Stimulated activated CD8-positive, alpha-beta memory T cell treated with anti-CD3 and anti-CD28 coated beads, Interleukin-12 subunit alpha, Interleukin-12 subunit beta, amount 100 ng/mL, for 24 hours (primary cell): ENCODE measurements around the gene EPN2.
"Not testable (repeated sequence)": the region's sequence is repeated elsewhere in the genome, so short reads cannot be mapped to it uniquely, and the experiment has no call there.

Experiments used
- DNase-seq: peaks from one replicate; pipeline ENCODE4 v3.0.0-alpha.2; 2020; ENCODE audit errors: extremely low read depth

The EPN2 gene

DNA sequence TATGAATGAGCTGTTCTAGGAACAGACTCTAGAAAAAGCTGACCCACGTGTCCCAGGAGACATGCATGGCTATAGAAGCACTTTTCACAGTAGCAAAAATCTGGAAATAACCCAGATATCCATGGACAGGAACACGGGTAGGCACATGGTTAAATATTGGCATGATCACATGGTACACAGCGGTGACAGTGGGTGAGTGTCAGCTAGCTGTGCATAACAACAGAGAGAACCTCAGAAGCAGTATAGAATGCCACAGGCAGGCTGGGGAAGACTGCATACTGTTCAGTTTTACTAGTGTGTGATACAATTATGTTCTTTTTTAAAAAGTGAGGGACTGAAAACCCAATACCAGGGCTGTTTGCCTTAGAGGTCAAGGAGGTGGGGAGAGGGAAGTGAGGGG is 31.4 kb downstream of the EPN2 start:
- DNase-seq, result no peak

GRCh38 chr17:19269106-19269505 is 31.9 kb downstream of the EPN2 start:
- no peak for DNase-seq

DNA sequence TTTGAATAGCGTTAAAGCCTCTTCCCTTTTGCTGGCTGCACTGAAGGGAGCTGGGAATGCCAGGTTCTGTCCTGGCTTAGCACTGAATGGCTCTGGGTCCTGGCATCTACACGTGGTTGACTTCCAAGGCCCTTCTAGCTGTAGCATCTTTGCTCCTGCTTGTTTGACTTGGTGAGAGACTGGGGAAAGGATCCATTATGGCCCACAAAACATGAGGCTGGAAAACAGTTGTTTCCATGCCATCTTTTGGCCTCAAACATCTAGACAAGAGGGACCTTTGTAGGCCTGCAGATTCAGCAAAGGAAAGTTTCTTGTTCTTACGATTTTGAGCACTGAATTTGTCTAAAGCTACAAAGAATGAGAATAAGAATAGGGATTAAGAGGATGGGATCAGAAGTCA is 32.5 kb downstream of the EPN2 start:
- DNase-seq, result no peak

DNA sequence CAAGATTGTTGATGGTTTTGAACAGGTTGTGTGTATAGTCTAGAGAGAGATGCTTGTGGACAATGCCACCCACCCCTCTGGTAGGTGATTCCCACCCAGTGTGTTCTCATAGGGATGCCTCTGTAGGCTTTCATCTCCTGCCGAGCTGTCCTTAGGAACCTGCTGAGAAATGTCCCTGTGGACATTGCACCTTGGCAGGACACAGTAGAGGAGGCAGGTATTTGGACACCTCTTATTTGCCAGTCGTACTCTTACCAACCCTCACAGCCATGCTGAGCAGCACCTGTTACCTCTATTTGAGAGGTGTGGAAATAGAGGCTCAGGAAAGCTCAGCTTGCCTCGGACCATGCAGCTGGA is 33.2 kb downstream of the EPN2 start:
- no peak for DNase-seq

DNA sequence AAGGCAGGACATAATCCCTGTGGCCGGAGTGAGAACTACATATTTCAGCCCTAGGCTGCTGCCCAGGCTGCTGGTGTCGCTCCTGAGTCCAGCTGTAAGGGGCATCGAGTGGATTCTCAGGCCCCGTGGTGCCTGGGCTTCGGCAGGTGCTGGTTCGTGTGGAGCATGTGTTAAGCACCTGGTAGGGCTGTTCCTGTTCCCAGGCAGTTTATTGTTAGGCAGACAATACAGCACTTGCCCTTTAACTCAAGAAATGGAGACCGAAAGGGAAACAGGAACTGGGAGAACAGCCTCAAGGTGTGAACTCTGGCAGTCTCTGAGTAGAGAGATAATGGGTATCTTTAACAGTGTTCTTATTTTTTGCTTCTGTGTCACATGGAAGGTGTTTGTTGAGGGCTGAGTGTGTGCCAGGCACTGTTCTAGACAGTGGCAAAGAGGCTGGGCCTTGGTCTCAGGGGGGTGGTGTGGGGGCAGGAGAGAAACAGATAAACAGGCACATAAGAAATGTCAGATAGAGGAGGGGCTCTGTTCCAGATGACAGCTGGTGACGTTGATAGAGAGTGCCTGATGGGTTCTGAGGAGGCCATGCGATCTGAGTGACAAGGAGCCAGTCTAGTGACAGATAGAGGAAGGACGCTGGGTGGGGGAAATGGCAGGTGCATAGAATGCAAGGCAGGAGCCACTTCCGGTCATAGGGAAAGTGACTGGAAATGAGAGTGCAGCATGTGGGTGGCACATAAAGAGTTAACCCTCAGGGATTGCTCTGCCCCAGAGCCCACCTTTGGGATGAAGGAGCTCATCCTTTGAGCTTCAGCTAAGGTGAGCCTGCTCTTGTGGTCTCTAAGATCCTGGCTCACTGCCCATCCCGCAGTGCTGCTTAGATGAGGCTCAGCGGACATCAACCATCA is 33.8 kb downstream of the EPN2 start:
- no peak for DNase-seq

- DNase-seq, result no peak
These were observed 34.7 kb downstream of the EPN2 start for GRCh38 chr17:19271780-19272357.

GRCh38 chr17:19273731-19274130 is 36.6 kb downstream of the EPN2 start:
- no peak for DNase-seq

- DNase-seq, result no peak
These were observed 37.7 kb downstream of the EPN2 start for GRCh38 chr17:19274893-19275292.

- no peak for DNase-seq
These were observed 38.4 kb downstream of the EPN2 start for GRCh38 chr17:19275457-19276127.

- DNase-seq, result not testable (repeated sequence)
These were observed 41.1 kb downstream of the EPN2 start for GRCh38 chr17:19278284-19278683.

- no peak for DNase-seq
These were observed 41.6 kb downstream of the EPN2 start for GRCh38 chr17:19278729-19279128.

DNA sequence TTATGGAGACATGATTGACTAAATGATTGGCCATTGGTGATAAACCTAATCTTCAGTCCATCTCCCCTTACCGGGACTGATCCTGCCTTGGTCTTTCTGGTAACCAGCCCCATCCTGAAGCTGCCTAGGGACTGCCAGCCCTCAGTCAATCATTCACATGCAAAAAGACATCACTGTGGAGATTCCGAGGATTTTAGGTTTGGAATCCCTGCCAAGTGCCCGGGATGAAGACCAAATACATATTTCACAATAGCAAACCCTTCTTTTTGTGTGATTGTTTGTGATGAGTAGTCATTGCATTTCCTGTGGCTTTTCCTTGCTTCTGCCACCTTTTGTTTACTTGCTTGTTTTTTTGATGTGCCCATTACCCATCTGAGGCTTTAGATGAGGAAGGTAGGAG is 44.0 kb downstream of the EPN2 start:
- no peak for DNase-seq

- DNase-seq, result no peak
These were observed 47.1 kb downstream of the EPN2 start for GRCh38 chr17:19284005-19284959.

GRCh38 chr17:19285213-19285900 is 48.2 kb downstream of the EPN2 start:
- no peak for DNase-seq

DNA sequence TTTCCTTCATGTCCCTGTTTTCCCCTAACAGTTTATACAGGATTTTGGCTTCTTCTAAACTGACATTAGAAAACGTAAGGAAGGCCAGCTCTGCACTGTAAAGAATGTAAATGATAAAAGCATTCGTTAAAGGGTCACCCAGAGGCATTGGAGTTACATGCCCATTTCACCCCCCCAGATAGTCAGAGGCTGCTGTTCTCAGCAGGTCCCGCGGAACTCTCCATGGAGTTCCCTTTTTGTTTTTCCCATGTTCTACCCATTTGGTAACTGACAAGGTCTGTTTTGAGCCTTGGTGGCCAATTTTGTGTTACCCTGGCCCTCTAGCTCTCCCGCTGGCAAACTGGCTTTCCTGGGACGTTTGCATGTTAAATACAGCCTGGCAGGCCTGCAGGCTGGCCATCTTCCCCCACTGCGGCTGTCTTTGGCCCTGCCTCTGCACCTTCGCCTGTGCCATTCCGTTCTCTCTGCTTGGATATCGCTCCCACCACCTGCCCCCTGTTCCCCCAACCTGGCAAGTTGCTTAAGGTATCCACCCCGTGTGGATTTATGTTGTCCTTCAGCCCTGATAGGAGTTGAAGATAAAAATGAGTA is 49.7 kb downstream of the EPN2 start:
- no peak for DNase-seq

DNA sequence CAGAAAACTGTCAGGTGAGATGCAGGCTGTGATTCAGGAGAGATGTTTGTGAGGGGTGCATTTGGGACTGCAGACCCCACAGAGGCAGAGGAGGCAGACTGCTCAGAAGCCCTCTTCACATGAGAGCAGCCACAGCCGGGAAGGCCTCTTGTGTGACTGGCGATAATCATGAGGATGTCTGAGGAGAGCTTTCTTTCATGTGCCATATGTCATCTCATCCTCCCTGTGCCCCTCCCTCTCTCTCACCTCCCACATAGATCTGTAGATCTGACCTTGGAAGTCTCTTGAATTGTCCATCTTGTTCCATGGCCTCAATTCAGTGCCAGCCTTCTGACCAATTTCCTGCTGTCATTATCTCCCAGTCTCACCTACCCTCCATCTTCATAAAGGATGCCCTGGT is 50.5 kb downstream of the EPN2 start:
- DNase-seq, result no peak

GRCh38 chr17:19288453-19288852 is 51.3 kb downstream of the EPN2 start:
- no peak for DNase-seq

DNA sequence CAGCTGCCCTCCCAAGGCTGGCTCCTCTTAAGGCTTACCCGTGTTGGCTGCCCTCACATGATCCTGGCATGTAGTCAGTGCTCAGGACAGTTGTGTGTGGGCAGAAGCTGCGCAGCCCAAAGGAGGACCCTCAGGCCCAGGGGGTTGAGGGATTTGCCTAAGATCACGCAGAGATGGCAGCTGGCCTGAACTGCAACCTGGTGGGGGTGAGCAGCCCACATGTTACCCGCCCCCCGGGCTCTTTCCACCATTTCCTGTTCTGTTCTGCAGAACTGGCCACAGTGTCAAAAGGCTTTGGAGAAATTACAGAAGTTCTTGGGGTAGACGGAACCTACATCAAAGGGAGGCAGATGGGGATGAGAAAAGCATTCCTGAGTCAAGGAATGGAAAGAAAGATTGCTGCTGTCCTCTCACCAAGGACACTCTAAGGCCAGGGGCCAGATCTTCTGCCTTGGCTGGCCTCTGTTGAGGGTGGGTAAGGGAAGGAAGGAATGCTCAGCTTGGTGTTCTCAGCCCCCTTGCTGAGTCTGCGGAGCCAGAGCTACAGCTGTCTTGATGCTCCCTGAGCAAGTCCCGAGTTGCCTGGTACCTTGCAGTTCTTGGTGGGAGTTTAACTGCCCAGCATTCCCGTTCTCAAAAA is 53.0 kb downstream of the EPN2 start:
- DNase-seq, result no peak

- no peak for DNase-seq
These were observed 54.6 kb downstream of the EPN2 start for GRCh38 chr17:19291646-19292376.

DNA sequence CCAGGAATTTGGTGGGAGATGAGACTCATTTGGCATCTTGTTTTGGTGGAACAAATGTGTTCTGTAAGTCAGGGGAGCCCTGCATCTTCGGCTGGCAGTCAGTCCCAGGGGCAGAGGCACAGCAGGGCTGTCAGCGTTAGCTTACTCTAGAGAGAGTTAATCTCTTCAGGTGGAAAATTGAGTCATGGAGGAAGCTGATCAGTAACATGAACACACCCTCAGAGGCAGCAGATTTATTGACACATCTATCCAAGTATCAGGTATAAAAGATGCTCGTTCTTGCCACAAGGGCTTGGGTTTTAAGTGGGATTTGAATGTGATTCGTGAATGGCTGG is 55.2 kb downstream of the EPN2 start:
- no peak for DNase-seq
